GM21528 (cell line): ENCODE data around the gene PYGB.
A peak's percentile ranks its signal among the peaks of the same experiment; 100 is the strongest.

ENCODE experiments used
- ATAC-seq: cut with Tn5 transposase; IDR thresholded peaks from one replicate; pipeline ENCODE4 v1.9.1; 2021; ENCODE audit warnings: mild to moderate bottlenecking, moderate library complexity; ENCODE audit not compliant: unreplicated experiment, low FRiP score

PYGB gene

DNA sequence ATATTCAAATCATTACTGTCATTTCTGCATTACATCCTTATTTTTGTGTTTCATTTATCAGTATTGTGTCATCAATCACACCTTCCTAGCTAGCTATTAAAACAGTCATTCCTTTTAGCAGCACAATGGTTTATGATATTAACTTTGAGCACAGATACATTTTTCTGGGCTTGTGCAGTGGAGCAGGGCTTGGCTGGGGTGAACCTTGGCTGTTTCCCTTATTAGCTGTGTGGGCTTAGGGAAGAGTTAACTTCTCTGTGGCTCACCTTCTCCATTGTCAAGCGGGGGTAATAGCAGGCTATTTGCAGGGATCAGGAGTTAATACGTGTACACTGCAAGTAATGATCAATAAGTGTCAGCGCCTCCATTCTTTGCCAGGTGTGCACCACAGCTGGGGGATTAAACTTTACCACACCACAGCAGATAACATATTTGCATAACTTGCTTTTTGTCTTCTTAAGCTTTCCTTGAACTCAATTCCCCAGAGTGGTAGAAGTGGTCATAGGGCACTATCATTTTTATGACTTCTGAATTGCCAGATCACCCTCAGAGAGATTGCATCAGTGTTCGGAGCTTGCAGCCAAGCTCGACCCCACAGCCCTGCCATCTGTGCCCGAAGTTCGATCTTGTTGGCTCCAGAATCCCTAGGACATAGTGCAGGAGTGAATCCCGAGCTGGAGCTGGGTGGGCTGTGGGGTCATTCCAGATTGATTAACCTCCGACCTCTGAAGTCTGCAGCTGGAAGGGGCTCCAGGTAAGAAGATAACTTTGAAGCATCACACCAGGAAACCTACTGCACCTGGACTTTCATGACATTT is 1.5 kb upstream of the PYGB start:
- no peak for ATAC-seq

DNA sequence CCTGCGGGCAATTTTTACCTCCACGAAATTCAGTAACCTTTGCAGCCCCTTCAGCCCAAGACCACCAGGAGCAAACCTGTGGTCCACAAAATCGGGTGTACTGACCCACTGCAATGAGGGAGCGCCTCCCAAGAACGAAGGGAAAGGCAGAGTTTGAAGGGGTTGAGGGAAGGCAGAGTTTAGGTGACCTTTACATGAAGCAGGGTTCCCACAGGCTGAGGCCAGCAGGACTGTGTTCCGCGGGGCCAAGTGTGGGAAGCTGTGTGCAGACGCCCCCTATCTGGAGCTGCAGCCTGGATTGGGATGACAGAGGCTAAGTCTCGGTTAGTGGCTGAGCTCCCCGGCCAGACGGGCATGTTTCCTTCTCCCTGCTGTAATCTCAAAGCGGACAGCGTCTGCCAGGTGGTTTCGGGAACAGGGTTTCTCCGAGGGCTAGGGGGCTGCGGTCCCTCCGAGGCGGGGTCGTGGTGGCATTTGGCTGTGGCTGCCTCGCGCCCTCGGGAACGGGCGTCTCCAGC is 826 bp upstream of the PYGB start:
- no peak for ATAC-seq

DNA sequence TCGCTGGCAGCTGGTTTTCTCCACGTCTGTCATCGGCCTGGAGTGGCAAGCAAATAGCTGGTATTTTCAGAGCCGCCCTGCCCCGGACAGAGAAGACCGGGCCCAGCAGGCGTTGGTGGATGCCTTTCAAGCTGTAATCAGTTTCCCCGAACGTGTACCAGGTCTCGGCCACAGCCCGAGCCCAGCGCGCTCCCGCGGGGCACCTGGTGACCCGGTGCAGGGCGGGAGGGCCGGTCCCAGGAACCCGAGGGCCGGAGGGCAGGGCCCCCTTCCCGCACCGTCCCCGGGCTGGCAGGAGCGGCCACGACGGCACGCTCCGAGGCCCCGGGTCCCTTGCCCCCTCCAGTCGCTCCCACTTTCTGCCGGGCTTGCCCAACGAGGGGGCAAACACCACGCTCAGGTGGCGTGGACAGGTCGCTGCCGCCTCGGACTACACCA is 348 bp upstream of the PYGB start:
- ATAC-seq = peak; percentile 38

DNA sequence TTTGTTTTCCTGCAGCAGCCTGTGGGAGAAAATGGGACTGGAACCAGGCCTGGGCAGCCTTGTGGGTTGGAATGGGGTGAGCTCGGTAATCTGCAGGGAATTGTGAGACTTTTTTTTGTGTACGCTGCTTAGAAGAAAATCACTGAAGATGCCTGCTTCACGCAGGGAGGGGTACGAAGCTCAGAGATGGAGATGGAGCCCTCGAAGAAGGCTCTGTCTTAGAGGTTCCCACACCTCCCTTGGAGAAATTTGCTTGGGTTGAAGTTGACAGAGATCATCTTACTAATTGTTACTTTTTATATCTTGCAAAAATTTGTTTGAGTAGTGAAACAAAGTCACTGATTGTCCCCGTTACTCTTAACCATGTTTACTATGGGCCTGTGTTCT is 894 bp downstream of the PYGB start:
- peak; percentile 3 for ATAC-seq

DNA sequence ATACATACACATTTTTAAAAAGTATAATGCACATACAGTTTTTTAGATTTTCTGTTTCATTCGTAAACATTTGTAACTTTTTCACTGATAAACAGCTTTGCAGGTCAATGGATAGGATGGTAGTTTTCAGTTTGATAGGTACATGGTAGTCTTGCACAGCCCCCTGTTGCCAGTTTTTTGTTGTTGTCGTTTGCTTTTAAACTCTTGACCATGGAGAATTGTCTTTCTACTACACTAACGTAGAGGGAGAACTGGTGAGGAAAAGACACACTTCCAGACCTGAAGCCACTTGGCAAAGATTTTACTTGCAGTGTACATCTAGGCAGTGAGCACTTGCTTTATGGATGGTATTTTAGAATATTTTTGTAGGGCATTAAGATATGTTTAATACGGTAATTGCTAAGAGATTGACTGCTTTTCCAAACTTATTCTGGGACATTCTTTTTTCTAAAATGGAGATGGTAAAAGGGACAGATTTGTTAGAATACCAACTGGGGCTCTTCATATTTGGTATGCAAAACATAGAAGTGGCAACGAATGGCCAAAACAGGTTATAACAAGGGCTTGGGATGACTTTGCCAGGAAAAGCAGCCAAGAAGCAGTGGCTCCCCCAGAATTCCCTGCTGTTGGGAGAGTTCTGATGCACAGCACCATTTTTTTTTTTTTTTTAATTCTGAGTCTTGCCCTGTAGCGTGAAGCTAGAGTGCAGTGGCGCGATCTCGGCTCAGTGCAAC is 1.5 kb downstream of the PYGB start:
- no peak for ATAC-seq

DNA sequence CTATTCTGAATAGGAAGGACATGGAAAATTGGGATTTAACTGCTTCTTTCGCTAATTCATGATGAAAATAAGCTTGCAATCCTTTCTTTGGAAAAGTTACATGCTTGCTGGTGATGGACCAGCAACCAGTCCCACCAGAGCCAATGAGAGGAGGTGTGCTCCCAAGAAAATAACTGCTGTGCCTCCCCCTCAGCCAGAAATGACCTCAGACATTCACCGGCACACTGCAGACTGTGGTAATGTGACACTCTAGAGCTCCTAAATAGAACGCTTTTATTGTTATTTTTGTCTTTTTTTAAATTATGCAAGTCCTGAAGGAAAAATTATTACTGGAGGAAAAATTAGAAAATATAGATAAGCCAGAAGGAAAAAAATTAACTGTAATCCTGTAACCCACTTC is 2.6 kb downstream of the PYGB start:
- no peak for ATAC-seq

DNA sequence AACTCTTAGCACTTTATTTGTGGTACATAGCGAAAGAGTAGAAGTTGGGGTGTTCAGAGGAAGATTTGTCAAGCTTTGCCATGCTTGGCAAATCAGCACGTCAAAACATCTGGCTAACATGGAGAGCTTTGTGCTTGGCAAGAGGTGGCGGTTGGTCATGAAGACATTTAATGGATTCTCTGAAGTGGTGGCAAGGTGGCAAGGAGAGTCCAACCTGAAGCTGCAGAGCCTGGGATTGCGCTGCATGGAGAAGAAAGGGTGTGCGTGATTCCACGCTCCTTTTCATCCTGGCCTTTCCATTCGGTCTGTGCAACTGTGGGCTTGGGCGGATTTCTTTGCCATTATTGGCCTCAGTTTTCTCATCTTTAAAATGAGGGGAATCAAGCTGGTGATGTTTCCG is 3.1 kb downstream of the PYGB start:
- no peak for ATAC-seq

DNA sequence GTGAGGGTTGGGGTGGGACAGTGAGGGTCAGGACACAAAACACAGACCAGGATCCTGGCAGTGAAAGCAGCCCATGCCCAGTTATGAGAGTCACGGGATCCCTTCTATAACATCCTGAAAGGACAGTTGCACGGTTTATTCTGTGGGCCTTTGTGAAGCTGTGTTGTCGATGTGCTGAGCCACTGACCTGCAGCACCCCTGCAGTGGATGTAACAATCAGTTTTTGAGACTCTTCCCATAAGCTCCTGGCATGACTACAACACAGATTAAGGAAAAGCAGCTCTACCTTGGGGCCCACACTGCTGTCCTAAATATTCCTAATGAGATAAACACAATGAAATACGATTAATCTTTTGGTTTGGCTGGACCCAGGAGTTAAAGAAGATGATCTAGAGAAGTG is 3.7 kb downstream of the PYGB start:
- ATAC-seq = no peak

DNA sequence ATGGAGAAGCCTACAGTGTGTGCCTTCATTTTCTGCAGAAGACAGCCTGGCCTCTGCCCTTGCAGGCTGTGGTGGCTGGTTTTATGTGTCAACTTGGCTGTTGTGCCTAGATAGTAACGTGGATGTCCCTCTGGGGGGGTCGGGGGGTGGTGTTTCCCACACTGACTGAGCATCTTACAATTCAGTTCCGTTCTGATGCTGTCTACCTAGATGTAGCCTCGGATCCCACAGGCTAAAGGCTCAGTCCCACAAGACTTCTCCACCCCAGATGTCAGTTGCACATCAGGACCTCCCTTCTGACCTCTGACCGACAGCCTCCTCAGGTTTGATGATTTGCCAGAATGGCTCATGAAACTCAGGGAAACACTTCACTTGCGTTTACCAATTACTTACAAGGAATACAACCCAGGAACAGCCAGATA is 4.4 kb downstream of the PYGB start:
- no peak for ATAC-seq

DNA sequence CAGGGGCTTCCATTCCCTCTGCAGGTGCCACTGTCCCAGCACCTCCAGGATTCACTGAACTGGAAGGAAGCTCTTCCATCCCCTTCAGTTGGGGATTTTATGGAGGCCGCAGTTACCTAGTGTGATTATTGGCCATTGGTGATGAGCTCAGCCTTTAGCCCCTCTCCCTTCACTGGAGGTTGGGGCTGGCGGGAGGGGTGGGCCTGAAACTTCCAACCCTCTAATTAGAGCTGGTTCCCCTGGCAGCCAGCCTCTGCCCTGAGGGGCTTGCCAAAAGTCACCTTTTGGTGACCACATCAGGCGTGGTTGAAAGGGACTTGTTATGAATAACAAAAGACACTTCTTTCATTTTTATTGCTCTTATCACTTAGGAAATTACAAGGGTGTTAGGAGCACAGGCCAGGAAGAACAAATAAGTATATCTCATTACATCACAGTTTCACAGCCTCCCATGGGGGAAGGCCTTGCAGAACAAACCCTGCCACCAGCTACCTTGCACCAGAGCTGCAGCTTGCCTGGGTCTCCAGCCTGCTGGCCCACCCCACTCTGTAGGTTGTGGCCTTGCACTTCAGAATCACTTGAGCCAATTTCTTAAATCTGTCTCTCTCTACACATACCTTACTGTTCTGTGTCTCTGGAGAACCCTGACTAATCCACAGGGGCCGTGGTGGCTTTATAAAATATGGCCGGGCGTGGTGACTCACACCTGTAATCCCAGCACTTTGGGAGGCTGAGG is 5.0 kb downstream of the PYGB start:
- ATAC-seq = no peak

DNA sequence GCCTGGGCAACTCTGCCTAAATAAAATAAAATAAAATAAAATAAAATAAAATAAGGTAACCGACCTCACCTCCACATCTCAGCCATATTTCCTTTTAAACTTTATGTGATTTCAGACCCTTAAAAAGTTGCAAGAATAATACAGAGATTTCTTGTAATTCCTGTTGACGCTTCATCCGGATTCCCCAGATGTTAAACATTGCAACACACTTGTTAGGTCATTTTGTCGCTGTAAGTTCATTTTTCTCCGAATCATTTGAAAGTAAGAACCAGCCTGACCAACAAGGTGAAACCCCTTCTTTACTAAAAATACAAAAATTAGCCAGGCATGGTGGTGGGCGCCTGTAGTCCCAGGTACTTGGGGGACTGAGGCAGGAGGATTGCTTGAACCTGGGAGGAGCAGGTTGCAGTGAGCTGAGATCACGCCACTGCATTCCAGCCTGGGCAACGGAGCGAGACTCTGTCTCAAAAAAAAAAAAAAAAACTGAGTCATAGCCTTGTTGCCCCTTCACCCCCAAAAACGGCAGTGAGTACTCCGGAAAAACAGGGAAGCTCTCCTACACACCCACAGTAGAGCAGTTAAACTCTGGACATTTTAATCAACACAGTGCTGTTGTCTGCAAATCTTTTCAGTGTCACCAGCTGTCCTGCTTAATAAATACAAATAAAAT is 5.9 kb downstream of the PYGB start:
- ATAC-seq = no peak

DNA sequence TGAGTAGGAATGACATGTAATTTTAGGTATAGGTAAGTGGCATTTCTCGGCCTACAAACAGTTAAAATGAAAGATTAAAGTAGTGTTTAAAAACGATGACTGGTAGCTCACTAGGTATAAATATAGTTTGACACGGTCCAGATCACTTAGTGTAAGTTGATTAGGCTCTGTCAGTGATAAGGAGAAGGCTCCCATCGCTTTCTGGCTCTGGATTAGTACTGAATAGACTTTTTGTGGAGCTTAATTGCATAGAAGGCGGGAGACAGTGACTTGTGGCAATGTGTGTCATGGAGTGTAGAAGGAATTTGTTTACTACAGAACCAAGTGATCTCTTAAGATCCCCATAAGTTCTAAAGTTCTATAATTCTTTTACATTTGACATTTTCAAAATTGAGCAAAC is 6.7 kb downstream of the PYGB start:
- ATAC-seq = no peak

DNA sequence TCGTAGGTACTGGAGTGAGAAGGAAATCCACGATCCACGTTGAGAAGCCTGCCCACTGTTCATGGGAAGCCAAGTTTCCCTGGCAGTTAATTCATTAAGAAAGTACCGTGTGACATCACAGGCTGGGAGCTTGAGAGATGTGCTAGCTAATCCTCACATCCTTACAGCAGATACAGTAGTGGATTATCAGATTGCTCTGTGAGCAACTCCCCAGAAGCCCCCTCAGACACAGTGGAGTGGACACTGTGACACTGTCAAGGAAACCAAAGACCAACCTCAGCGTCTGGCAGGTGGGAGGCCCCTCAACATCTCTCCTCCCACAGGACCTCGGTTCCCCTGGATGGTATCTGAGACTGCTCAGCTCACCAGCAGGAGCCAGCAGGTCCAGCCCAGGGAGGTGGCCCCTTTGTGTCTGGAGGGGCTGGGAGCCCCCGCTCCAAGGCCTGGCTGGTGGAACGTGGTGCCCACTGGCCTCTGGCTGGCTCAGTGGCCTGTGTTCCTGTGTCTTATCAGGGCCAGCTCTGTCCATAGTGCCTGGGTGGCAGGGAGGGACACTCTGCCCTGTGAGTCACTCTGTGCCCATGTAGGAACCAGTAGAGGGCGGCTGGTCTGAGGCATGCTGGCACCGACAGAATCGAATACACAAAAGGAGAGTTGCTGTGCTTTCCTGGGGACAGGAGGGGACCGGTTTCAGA is 7.2 kb downstream of the PYGB start:
- ATAC-seq = no peak

DNA sequence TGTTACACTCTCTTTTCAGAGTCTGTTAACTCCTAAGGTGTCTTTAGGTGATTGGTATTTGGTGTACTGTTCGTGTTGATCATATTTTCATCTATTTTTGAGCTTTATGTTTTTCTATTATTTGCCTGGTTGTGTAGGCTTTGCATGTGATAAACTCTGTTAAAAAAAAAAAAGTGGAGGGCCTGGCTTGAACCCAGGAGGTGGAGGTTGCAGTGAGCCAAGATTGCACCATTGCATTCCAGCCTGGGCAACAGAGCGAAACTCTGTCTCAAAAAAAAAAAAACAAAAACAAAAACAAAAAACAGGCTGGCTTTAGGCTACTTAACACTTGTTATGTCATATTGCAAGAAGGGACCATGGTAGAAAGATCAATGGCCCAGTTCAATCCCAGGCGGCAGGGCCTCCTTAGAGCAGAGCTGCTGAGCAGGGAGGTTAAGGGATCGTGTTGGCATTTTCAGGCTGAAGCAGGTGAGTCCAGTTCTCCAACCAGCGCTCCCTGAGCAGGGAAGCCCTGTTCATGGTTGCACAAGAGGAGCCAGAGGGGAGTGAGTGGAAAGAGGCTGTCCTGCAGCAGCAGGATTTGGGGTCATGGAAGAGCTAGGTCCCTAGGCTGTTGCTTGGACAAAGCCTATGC is 8.5 kb downstream of the PYGB start:
- no peak for ATAC-seq

DNA sequence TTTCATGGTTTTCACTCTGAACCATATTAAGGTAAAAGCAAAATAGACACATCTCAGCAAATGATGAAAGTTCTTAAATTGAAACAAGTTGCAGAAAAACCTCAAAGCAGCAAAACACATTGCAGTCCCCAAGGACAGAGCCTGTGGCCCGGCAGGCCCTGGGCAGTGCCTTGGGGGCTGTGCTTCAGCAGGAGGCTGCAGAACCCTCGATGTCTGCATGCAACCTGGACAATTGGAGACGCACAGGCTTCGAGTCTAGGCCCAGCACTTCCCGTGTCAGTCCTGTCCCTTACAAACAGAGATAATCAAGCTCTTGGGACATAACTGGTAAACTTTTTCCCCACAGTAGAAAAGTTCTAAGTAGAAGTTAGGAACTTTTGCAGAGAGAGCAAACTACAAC is 9.2 kb downstream of the PYGB start:
- ATAC-seq = no peak

DNA sequence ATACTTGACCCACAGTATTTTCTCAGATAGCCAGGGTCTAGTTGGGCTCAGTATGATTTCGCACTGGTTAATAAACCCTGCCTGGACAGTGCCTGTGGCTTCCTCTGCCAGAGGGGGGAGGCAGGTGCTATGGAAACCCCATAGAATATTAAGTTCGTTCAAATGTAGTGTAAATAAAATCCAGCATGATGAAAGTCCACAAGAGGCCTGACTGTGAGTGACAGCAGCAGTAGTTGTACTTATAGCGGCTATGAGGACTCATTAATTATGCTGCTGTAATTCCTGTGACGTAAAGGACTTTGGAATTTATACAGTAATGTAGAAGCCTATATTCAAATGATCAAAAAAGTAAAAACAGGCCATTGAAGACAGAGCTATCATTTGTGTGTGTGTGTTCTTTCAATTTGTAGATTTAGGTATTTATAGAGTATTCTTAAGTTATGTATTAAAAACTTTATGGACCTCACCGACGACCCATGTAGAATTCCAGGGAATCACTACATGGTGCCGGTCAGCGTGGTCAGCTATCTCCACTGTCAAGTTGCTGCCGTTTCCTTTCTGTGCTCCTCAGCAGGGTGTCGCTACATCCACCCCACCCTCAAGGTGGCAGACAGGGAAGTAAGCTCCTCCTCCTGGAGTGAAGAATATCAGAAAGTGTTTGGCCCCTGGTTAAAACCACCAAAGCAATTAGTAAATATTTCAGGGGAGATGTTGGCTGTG is 10.0 kb downstream of the PYGB start:
- ATAC-seq = no peak

DNA sequence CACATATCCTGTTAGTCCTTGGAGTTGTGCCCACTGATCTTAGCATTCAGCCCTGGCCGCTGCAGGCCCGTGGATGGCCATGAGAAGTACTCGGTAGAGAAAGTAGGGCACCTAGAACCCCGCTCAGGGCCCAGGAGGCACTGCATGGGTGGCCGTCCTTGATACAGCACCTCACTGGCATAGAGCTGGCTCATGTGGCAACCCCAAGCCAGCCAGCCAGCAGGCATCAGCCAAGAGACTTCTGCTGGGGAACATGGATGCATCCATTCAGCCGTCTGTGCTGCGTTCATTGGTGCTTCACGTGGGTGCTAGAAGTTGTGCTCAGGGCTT is 10.6 kb downstream of the PYGB start:
- no peak for ATAC-seq

DNA sequence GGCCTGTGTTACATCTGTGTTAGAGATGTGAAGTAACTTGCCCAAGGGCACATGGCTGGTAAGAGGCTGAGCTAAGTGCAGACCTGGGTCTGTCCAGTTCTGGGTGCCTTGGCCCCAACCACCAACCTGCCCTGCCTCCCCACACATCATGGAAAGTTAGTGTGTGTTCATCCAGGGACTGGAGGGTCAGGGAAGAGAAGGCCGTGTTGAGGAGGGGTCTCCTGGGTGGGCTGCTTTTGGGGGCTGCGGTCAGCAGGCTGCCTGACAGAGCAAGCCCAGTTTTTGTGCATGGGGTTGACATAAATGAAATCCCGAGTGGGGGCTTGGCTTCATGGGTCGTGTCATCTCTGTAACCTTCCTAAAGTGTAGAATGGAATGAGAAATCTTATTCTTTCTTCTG is 10.9 kb downstream of the PYGB start:
- ATAC-seq = no peak

DNA sequence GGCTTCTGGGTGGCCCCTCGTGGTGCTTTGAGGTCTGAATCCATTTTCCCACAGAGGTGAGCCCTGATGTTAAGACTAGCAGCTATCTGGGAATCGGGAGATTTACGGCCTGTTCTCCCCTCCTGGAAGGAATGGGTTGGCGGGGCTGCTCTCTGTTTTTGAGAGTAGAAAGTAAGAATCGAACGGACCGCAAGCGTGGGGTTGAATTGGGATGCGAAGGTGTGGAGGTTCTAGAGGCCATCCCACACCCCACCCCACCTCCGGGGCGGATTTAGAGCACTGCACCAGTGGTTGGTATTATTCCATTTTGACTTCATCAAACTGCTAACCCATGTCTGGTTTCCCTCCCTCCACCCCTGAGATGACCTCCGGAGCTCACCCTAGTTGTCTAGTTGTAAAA is 11.5 kb downstream of the PYGB start:
- ATAC-seq = no peak
